Measurements from ENCODE around the gene E2F6.

DNA sequence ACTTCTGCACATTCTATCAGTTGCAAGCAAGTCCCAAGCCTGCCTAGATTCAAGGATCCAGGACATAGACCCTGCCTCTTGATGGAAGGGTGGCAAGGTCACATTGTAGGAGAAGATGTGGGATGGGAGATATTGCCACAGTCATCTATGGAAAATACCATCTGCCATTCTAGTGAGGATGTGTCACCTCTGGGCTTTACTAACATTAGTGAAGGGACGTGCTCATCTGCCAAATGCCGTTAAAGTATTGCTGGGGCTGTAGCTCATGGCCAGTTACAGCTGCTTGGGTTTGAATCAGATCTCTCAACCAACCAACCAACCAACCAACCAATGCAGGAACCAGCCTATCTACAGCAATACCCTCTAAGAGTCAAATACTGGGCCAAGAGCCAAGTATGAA is 49.0 kb downstream of the E2F6 start:
- TF ChIP-seq EZH2 (IDR thresholded peaks at IDR 0.05; ENCODE audit: insufficient read depth, poor library complexity, severe bottlenecking) (no peak), EZH2phosphoT487 (IDR thresholded peaks at IDR 0.05; ENCODE audit: insufficient read depth, low read depth) (no peak)
